ENCODE data around the gene STARD13.

The STARD13 gene

DNA sequence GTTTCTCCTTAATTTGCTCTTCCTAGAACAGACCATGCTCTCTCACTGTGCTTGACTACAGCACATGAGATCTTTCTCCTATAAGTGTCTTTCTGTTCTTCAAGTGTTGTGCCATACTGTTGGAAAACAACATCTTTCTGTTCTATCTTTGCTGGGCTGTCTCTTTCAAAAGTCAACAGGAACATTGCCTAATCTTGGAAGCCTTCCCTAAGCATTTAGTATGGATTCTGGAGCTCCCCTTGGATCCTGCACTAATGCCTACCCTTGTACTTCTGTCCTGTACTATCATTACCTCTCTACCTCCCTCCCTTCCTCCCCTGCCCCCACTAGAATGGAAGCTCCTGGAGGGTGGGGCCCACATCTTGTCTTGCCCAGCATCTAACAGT is 26.8 kb downstream of the STARD13 start:
- ChIA-PET CTCF (interaction anchor here (1.5 to 1.8 kb wide), 2 partner anchors 10 to 20 kb away, joined by 4 to 8 read pairs; no protein-coding TSS in a partner anchor), POLR2A (no interaction called here)
- H3K4me3 ChIP-seq (ENCODE audit: low read depth, low read length) = no peak overlapping the region
- TF ChIP-seq, protein P1, sequence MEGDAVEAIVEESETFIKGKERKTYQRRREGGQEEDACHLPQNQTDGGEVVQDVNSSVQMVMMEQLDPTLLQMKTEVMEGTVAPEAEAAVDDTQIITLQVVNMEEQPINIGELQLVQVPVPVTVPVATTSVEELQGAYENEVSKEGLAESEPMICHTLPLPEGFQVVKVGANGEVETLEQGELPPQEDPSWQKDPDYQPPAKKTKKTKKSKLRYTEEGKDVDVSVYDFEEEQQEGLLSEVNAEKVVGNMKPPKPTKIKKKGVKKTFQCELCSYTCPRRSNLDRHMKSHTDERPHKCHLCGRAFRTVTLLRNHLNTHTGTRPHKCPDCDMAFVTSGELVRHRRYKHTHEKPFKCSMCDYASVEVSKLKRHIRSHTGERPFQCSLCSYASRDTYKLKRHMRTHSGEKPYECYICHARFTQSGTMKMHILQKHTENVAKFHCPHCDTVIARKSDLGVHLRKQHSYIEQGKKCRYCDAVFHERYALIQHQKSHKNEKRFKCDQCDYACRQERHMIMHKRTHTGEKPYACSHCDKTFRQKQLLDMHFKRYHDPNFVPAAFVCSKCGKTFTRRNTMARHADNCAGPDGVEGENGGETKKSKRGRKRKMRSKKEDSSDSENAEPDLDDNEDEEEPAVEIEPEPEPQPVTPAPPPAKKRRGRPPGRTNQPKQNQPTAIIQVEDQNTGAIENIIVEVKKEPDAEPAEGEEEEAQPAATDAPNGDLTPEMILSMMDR (IDR thresholded peaks at IDR 0.05; ENCODE audit: insufficient read depth, low read length, missing control alignments) = no peak
- no peak for DNase-seq (ENCODE audit: low read depth, low spot score)

DNA sequence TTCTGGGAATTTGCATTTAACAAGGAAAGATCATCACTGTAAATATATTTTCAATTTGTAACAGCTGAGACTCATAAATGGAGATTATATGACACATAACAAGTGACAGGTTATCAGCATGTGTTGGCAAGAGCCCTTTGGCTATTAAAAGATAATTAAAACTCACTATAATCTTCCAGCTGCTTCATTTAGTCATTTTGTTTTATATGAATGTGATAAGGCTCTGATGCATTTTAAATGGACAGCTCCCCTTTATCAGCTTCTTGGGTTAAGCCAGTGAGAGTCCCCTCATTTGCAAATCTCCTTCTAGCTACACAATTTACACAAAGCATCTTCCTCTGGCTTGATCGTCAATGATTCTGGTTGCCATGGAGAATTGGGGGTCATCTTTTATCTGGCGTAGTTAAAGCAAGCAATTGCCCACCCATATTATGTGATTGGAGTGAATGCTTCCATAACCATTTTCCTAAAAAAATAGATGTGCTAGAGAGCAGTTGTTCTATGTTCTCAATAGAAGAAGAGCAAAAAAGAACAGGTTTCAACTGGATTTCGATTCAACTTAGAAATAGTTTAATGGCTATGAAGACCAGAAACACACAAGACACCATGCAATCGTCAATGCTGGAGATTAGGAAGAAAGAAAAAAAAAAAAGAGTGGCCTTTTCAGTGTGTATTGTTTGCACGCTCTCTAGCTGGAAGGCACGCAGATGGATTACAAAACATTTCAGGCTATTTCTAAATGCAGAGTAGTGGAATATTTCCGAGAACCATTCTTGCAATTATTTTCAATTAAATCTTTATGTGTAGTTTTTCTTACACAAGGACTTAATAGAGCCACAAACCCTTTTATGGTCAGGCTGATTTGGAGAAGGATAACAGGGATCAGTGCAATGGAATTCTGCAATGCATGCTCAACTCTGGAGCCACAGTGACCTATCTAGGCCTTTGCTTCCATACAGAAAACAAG is 27.4 kb downstream of the STARD13 start:
- POLR2A ChIA-PET = no interaction called here
- CTCF ChIA-PET = interaction anchor here (0.8 to 1.1 kb wide), 3 partner anchors 8 to 31 kb away, joined by 3 read pairs; no protein-coding TSS in a partner anchor
- TF ChIP-seq, protein P1 (IDR thresholded peaks at IDR 0.05; ENCODE audit: insufficient read depth, low read length, missing control alignments) = no peak

DNA sequence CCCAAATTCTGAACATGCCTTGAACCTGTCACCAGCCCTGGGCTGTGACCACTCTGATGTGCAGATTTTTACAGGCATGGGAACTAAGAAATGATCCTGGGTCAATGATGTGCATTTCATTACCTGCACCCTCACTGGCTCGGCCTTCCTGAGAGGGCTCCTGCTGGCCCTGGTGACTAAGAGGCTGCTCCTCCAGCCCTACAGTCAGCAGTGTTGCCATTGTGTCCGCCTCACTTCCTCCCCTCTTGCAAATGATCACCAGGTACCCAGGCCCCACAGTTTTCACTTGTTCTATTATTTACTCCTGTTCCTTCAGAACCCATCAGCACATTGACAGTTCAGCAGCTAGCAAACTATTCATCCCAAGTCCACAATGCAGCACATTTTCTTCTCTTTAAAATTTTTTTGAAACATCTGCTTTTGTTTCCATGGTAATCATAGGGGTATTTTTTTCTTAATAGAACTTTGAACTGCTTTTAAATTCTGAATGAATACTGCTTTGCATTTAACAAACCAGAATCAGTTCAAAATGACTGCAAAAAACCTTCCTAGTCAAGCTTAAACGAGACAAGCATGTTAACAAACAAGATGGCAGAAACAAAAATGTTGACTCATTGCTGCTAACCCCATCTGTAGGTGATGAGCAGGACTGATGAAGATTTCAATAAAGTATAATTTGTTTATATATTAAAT is 29.3 kb downstream of the STARD13 start:
- DNase-seq (ENCODE audit: low read depth, low spot score) = no peak
- TF ChIP-seq, protein P1 (IDR thresholded peaks at IDR 0.05; ENCODE audit: insufficient read depth, low read length, missing control alignments) = no peak
- ChIA-PET POLR2A (no interaction called here), CTCF (no interaction called here)
- no peak overlapping the region for H3K4me3 ChIP-seq (ENCODE audit: low read depth, low read length)

More for the DNA sequence above, 27.4 kb downstream of the STARD13 start:
- DNase-seq (ENCODE audit: low read depth, low spot score) = no peak
- H3K4me3 ChIP-seq (ENCODE audit: low read depth, low read length) = no peak overlapping the region

DNA sequence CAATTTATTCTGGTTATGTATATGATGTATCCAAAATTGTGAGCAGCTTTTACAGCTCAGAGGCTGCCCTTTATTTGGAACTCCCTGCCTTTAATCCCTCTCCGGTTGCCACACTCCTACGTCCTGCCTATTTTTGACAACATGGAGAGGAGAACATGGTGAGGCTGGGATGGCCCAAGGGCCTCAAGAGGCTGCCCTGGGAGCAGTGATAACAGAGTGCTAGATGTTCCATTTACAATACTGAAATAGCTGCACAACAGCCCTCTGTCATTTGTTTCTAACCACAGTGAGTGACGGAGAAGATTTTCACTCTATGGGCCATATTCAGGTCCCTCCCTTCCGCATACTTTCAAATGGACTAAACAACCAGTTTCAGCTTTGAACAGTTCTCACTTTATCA is 33.4 kb downstream of the STARD13 start:
- CTCF ChIA-PET = interaction anchor here (0.8 to 2.5 kb wide), 6 partner anchors 9 to 291 kb away, joined by 3 to 8 read pairs (median 4); no protein-coding TSS in a partner anchor
- TF ChIP-seq, protein P1 (IDR thresholded peaks at IDR 0.05; ENCODE audit: insufficient read depth, low read length, missing control alignments) = no peak
- POLR2A ChIA-PET = no interaction called here
- H3K4me3 ChIP-seq (ENCODE audit: low read depth, low read length) = no peak overlapping the region
- DNase-seq (ENCODE audit: low read depth, low spot score) = no peak

DNA sequence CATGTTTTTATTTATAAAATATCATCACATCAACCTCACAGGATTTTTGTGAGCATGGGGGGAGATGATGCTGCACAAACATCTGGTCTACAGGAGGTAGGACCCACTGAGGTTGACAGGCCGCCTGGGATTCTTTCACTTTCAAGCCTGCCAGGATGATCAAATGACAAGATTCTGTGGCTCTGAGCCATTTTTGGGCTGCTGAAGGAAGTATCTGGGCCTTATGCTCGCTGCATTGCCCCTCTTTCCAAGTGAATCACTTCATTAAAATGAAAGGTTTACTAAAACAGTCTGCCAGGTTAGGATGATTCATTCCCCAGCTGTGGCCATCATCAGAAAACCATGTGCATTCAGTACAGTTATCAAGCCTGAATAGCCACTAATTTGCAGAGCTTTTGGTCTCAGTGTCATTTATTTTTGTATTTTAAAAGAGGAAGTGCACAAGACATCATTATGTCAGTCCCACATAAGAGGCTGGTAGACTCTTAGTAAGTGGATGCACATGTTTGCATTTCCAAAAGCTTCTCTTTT is 34.4 kb downstream of the STARD13 start:
- POLR2A ChIA-PET = interaction anchor here (0.7 to 0.9 kb wide), 2 partner anchors 9 to 34 kb away, joined by 3 read pairs; no protein-coding TSS in a partner anchor
- CTCF ChIA-PET = interaction anchor here (0.7 to 2.5 kb wide), 6 partner anchors 8 to 292 kb away, joined by 3 to 8 read pairs (median 4); no protein-coding TSS in a partner anchor
- DNase-seq (ENCODE audit: low read depth, low spot score) = peak; percentile 83

More for the DNA sequence above, 34.4 kb downstream of the STARD13 start:
- TF ChIP-seq, protein P1 (IDR thresholded peaks at IDR 0.05; ENCODE audit: insufficient read depth, low read length, missing control alignments) = no peak
- peak overlapping the region; percentile 33 for H3K4me3 ChIP-seq (ENCODE audit: low read depth, low read length)

Measured in AG04449 (cell line).